GM13977 (cell line): ENCODE results near the gene RSBN1L.

Experiments
- DNase-seq: peaks from one replicate; pipeline ENCODE4 v3.0.0; 2012; ENCODE audit warnings: low spot score
- in situ Hi-C: fragments of 300-500 bp; cut with MboI; formaldehyde crosslinking; loops from one replicate; pipeline ENCODE4 v1.12.0; 2022; ENCODE audit warnings: low sequenced_read_pairs, low pct_unique_long_range_greater_than_20kb, mixed read lengths, inconsistent platforms; ENCODE audit not compliant: unreplicated experiment
- TF ChIP-seq, protein P1 (sequence below): IDR thresholded peaks from 2 replicates; pipeline ENCODE4 v1.5.1; 2012; ENCODE audit warnings: mild to moderate bottlenecking, control low read depth; ENCODE audit not compliant: insufficient read depth; ENCODE audit errors: extremely low read depth, missing control alignments

Gene RSBN1L

GRCh38 chr7:77736991-77737390, 40.7 kb downstream of the RSBN1L start:
- TF ChIP-seq, protein P1, sequence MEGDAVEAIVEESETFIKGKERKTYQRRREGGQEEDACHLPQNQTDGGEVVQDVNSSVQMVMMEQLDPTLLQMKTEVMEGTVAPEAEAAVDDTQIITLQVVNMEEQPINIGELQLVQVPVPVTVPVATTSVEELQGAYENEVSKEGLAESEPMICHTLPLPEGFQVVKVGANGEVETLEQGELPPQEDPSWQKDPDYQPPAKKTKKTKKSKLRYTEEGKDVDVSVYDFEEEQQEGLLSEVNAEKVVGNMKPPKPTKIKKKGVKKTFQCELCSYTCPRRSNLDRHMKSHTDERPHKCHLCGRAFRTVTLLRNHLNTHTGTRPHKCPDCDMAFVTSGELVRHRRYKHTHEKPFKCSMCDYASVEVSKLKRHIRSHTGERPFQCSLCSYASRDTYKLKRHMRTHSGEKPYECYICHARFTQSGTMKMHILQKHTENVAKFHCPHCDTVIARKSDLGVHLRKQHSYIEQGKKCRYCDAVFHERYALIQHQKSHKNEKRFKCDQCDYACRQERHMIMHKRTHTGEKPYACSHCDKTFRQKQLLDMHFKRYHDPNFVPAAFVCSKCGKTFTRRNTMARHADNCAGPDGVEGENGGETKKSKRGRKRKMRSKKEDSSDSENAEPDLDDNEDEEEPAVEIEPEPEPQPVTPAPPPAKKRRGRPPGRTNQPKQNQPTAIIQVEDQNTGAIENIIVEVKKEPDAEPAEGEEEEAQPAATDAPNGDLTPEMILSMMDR, result no peak
- DNase-seq, result no peak
- in situ Hi-C loops, result no loop called here

- in situ Hi-C loops, result no loop called here
- DNase-seq, result no peak
- TF ChIP-seq, protein P1, result no peak
These were observed 42.1 kb downstream of the RSBN1L start for GRCh38 chr7:77738382-77738781.

GRCh38 chr7:77738871-77739270, 42.6 kb downstream of the RSBN1L start:
- in situ Hi-C loops, result no loop called here
- no peak for DNase-seq
- TF ChIP-seq, protein P1, result no peak

DNA sequence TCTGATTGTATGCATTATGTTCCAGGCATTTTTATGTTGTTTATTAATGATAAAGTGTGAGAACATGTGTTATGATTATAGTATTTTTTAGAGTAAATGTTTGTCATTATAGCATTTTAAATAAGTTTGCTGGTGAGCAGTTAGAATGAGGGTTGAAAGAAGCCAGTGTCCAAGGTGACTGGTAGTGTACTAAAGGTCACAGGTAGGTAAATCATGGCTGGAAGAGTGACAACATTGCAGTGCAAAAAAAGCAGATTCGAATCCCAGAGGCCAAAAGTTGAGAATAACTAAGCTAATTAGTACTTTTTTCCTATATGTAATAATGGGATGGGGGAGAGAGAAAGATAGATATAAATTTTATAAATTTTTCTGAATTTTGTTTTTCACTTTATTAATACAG, 44.0 kb downstream of the RSBN1L start:
- TF ChIP-seq, protein P1, result no peak
- in situ Hi-C loops, result no loop called here

DNA sequence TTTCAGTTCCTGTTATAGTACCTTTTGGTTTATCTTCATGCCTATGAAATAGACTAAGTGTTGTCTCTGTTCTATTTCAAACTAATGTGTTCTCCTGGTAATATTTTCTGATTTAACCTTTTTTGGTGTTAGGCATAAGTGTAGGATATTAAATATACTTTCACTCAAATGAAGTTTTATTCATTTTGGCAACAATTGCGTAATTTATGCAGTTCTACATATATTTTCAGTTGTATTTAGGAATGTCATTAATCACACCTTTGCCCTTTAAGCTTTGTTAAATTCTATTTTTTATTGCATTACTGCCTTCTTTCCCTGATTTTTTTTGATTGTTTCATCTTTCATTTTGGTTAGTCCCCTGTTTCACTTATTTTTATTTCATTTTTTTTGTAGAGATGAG, 47.3 kb downstream of the RSBN1L start:
- TF ChIP-seq, protein P1, result no peak
- in situ Hi-C loops, result no loop called here
- no peak for DNase-seq

More for the DNA sequence above, 44.0 kb downstream of the RSBN1L start:
- no peak for DNase-seq

DNA sequence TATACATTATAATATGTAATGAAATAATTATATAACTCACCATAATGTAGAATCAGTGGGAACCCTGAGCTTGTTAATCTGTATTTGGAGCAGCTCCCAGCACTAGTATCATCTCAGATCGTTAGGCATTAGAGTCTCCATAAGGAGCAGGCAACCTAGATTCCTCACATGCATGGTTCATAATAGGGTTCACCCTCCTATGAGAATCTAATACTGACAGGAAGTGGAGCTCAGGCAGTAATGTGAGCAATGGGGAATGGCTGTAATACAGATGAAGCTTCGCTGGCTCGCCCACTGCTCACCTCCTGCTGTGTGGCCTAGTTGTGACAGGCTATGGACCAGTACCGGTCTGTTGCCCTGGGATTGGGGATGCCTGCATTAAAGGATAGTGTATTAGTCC, 49.5 kb downstream of the RSBN1L start:
- in situ Hi-C loops, result no loop called here
- TF ChIP-seq, protein P1, result no peak
- no peak for DNase-seq
